ENCODE results near the gene ENAH. TPM values are rescaled to one million over a fixed set of nuclear protein-coding genes. Genes with fewer than 3 reads are reported as not detected.

The ENAH gene
- total RNA-seq, 1 experiment from 2014 or later = 216 TPM

- peak; percentile 57 to 69 for DNase-seq (ENCODE audit: low read depth in 1 of 2, low spot score in 2 of 2)
- H3K4me1 ChIP-seq (replicated peaks) = peaks cover 39% of the 10 kb centered on the region
- H3K4me3 ChIP-seq = no peak overlapping the region
- no peaks in the 10 kb centered on the region for H3K9me3 ChIP-seq (replicated peaks)
- H3K27me3 ChIP-seq (replicated peaks) = no peaks in the 10 kb centered on the region
- no peaks in the 10 kb centered on the region for H3K36me3 ChIP-seq
- H3K27ac ChIP-seq = peak overlapping the region; percentile 83
These were observed 37.0 kb upstream of the ENAH start for GRCh38 chr1:225689882-225690459.

DNA sequence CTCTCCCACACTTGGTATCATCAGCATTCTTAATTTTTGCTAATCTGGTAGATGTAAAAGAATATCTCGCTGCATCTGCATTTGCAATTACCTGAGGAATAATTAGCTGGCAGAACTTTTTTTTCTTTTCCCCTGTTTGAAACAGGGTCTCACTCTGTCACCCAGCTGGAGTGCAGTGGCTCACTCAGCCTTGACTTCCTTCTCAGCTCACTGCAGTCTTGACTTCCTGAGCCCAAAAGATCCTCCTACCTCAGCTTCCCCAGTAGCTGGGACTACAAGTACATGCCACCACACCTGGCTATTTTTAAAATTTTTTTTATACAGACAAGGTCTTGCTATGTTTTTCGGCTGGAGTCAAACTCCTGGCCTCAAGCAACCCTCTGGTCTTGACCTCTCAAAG, 35.4 kb upstream of the ENAH start:
- Histone ChIP-seq H3K27ac (0 out of 2 replicates have a peak overlapping the region, but pooled peaks have one; percentile 13), H3K36me3 (no peaks in the 10 kb centered on the region), H3K4me1 (replicated peaks) (peaks cover 39% of the 10 kb centered on the region), H3K4me3 (no peak overlapping the region), H3K27me3 (replicated peaks) (no peaks in the 10 kb centered on the region), H3K9me3 (replicated peaks) (no peaks in the 10 kb centered on the region)
- DNase-seq (ENCODE audit: low read depth in 1 of 2, low spot score in 2 of 2) = no peak

GRCh38 chr1:225685476-225686176, 32.7 kb upstream of the ENAH start:
- Histone ChIP-seq H3K4me3 (no peak overlapping the region), H3K27me3 (replicated peaks) (no peaks in the 10 kb centered on the region), H3K9me3 (replicated peaks) (no peaks in the 10 kb centered on the region), H3K27ac (no peak overlapping the region), H3K36me3 (no peaks in the 10 kb centered on the region), H3K4me1 (replicated peaks) (peaks cover 21% of the 10 kb centered on the region)
- no peak for DNase-seq (ENCODE audit: low read depth in 1 of 2, low spot score in 2 of 2)

DNA sequence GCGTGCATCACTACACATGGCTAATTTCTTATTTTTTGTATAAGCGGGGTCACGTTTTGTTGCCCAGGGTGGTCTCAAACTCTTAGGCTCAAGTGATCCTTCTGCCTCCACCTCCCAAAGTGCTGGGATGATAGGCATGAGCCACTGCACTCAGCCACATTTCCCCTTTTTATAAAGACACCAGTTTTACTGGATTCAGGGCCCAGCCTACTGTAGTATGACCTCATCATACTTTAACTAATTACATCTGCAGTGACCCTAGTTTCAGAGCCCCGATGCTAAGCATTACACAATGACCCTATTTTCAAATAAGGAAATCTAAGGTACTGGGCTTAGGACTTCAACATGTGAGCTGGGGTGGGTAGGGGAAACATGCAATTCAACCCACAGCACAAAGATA, 31.8 kb upstream of the ENAH start:
- no peaks in the 10 kb centered on the region for H3K9me3 ChIP-seq (replicated peaks)
- H3K27me3 ChIP-seq (replicated peaks) = no peaks in the 10 kb centered on the region
- no peaks in the 10 kb centered on the region for H3K36me3 ChIP-seq
- no peak for DNase-seq (ENCODE audit: low read depth in 1 of 2, low spot score in 2 of 2)
- H3K27ac ChIP-seq = no peak overlapping the region
- peaks cover 13% of the 10 kb centered on the region for H3K4me1 ChIP-seq (replicated peaks)
- H3K4me3 ChIP-seq = no peak overlapping the region

- Histone ChIP-seq H3K36me3 (no peaks in the 10 kb centered on the region), H3K4me3 (no peak overlapping the region), H3K27me3 (replicated peaks) (no peaks in the 10 kb centered on the region), H3K4me1 (replicated peaks) (no peaks in the 10 kb centered on the region), H3K9me3 (replicated peaks) (no peaks in the 10 kb centered on the region), H3K27ac (no peak overlapping the region)
- DNase-seq (ENCODE audit: low read depth in 1 of 2, low spot score in 2 of 2) = no peak
These were observed 28.3 kb upstream of the ENAH start for GRCh38 chr1:225681231-225681630.

DNA sequence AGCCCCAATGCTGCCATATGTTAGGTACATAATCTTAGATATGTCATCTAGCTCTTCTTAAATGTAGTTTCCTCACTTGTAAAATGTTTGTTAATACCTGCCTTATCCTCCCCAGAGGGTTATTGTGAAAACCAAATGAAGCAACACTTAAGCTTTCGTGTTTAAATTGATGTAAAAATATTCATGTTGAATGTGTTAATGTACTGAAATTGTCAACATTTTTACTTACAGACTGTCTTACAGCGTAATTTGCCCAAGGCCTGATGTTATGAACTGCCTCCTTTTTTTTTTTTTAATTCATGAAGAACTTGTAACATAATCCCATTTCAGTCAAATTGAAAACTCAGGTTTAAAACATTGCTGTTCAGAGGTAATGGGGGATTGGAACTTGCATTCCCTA, 25.6 kb upstream of the ENAH start:
- H3K9me3 ChIP-seq (replicated peaks) = no peaks in the 10 kb centered on the region

DNA sequence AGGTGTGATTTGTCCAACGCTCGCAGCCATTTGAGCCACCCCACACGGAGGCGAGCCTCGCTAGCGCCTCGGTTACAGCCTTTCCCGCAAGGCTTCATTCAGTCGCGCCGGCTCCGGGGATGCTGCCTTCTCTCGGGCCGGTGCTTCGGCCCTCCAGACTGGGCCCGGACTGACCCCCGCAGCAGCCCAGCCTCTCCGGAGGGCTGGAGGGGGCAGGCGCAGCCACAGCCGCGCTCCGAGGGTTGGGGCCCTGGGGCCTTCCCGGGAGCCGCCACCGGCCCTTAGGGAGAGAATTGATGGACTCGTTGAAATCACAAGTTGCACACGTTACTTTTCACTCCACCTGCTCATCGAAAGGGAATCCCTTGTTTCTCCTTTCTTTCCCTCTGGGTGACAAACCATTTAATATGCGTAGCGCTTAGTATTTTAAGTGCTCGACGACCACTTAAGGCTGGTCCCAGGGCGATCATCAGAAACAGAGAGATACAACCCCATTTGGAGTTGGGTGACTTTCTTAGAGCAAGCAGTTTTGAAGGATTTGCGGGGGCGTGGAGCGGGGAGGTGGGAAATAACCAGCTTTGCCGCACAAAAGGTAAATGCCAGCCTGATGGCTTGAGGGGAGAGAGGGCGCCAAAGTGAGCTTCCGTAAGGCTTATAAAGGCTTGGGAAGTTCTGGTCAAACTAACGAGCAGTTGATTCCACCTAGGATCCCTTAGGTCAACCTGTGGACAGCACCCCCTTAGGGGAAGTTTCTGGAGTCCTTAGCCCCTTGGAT, 24.6 kb upstream of the ENAH start:
- no peak for DNase-seq (ENCODE audit: low read depth in 1 of 2, low spot score in 2 of 2)
- H3K4me3 ChIP-seq = no peak overlapping the region

More for the DNA sequence above, 25.6 kb upstream of the ENAH start:
- DNase-seq (ENCODE audit: low read depth in 1 of 2, low spot score in 2 of 2) = no peak
- Histone ChIP-seq H3K4me1 (replicated peaks) (no peaks in the 10 kb centered on the region), H3K4me3 (no peak overlapping the region), H3K36me3 (no peaks in the 10 kb centered on the region), H3K27me3 (replicated peaks) (no peaks in the 10 kb centered on the region), H3K27ac (no peak overlapping the region)

DNA sequence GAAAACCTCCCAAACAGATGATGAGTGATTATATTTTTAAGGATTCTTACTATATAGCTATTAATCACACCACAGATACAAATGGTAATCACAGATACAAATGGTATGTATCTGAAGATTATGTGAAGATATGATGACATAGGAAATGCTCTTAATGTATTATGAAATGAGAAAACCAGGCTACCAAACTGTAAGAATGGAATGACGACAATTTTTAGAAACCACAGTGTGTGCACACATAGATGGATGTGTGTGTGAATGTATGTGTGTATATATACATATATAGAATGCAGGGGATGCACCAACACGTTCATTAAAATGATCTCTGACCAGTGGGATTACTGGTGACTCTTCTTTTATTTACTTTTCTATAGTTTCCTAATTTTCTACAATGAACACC, 21.5 kb upstream of the ENAH start:
- no peak overlapping the region for H3K4me3 ChIP-seq
- no peaks in the 10 kb centered on the region for H3K36me3 ChIP-seq
- DNase-seq (ENCODE audit: low read depth in 1 of 2, low spot score in 2 of 2) = no peak
- H3K27ac ChIP-seq = no peak overlapping the region
- no peaks in the 10 kb centered on the region for H3K9me3 ChIP-seq (replicated peaks)
- no peaks in the 10 kb centered on the region for H3K27me3 ChIP-seq (replicated peaks)
- H3K4me1 ChIP-seq (replicated peaks) = peaks cover 15% of the 10 kb centered on the region

More for the DNA sequence above, 24.6 kb upstream of the ENAH start:
- Histone ChIP-seq H3K4me1 (replicated peaks) (no peaks in the 10 kb centered on the region), H3K27ac (no peak overlapping the region), H3K9me3 (replicated peaks) (no peaks in the 10 kb centered on the region), H3K36me3 (no peaks in the 10 kb centered on the region), H3K27me3 (replicated peaks) (no peaks in the 10 kb centered on the region)

DNA sequence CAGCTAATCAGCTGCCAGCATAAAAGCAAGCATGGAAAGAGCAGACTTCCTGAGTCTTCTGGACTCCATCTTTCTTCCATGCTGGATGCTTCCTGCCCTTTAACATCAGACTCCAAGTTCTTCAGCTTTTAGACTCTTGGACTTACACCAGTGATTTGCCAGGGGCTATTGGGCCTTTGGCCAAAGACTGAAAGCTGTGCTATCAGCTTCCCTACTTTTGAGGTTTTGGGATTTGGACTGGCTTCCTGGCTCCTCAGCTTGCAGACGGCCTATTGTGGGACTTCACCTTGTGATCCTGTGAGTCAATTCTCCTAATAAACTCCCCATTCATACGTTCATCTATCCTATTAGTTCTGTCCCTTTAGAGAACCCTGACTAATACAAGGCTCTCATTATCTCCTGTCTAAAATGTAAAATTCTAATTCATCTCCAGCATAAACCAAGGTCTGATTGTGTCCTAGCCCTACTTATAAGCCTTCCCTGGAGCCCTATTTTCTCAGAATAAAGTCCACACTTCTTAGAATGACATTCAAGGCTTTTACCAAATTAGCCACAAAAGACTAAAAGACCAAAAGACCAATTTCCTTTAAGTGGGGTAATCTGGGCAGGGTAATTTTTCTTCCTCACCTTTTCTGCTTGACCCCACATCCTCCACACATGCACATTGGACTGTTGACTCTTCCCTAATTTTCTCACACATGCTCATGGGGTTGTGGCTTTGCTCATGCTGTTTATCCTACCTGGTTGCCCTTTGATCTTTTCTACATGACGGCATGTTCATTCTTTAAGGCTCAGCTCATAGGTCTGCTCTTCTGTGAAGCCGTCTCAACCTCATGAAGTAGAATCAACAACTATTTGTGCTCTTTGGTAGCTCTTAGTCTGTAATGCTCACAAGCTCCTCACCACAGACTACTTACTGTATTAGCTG, 18.1 kb upstream of the ENAH start:
- H3K27ac ChIP-seq = peak overlapping the region; percentile 30
- DNase-seq (ENCODE audit: low read depth in 1 of 2, low spot score in 2 of 2) = no peak
- peaks cover 15% of the 10 kb centered on the region for H3K4me1 ChIP-seq (replicated peaks)
- no peaks in the 10 kb centered on the region for H3K9me3 ChIP-seq (replicated peaks)
- no peaks in the 10 kb centered on the region for H3K27me3 ChIP-seq (replicated peaks)
- H3K36me3 ChIP-seq = no peaks in the 10 kb centered on the region
- no peak overlapping the region for H3K4me3 ChIP-seq

DNA sequence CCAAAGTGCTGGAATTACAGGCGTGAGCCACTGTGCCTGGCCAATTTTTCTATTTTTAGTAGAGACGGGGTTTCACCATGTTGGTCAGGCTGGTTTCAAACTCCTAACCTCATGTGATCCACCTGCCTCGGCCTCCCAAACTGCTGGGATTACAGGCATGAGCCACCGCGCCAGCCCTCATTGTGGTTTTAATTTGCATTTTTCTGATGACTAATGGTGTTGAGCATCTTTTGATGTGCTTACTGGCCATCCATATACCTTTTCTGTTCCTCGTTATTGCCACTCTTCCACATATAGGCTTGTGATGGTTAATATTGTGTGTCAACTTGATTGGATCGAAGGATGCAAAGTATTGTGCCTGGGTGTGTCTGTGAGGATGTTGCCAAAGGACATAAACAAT, 17.4 kb upstream of the ENAH start:
- H3K4me1 ChIP-seq (replicated peaks) = peaks cover 15% of the 10 kb centered on the region
- no peaks in the 10 kb centered on the region for H3K27me3 ChIP-seq (replicated peaks)
- no peaks in the 10 kb centered on the region for H3K36me3 ChIP-seq
- H3K9me3 ChIP-seq (replicated peaks) = no peaks in the 10 kb centered on the region
- peak overlapping the region; percentile 30; the same call in 1 of the 2 replicates for H3K27ac ChIP-seq
- peak in 1 of 2 experiments; percentile 54 for DNase-seq (ENCODE audit: low read depth in 1 of 2, low spot score in 2 of 2)
- no peak overlapping the region for H3K4me3 ChIP-seq

DNA sequence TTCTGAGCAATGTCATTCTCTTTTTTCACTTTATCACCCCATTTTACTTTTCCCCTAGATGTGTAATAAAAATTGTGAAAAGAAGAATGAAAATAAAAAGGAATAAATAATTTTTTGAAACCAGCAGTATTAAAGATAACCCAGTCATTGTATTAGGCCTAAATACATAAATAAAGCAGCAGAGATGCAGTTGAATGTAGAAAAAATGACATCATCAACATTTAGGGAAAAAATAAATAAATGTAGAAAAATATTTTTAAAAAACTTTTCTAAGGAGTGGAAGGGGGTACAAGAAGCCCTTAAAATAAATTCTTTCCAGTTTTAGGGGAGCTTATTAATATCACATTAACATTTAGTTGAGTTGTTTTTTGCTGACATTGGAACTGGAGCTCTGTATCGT, 15.3 kb upstream of the ENAH start:
- H3K4me3 ChIP-seq = no peak overlapping the region
- H3K4me1 ChIP-seq (replicated peaks) = peaks cover 15% of the 10 kb centered on the region
- no peaks in the 10 kb centered on the region for H3K36me3 ChIP-seq
- no peaks in the 10 kb centered on the region for H3K9me3 ChIP-seq (replicated peaks)
- no peak for DNase-seq (ENCODE audit: low read depth in 1 of 2, low spot score in 2 of 2)
- no peaks in the 10 kb centered on the region for H3K27me3 ChIP-seq (replicated peaks)
- no peak overlapping the region for H3K27ac ChIP-seq

GRCh38 chr1:225667362-225667761, 14.4 kb upstream of the ENAH start:
- peaks cover 15% of the 10 kb centered on the region for H3K4me1 ChIP-seq (replicated peaks)
- H3K36me3 ChIP-seq = no peaks in the 10 kb centered on the region
- no peak for DNase-seq (ENCODE audit: low read depth in 1 of 2, low spot score in 2 of 2)
- no peak overlapping the region for H3K4me3 ChIP-seq
- no peaks in the 10 kb centered on the region for H3K9me3 ChIP-seq (replicated peaks)
- no peak overlapping the region for H3K27ac ChIP-seq
- H3K27me3 ChIP-seq (replicated peaks) = no peaks in the 10 kb centered on the region

DNA sequence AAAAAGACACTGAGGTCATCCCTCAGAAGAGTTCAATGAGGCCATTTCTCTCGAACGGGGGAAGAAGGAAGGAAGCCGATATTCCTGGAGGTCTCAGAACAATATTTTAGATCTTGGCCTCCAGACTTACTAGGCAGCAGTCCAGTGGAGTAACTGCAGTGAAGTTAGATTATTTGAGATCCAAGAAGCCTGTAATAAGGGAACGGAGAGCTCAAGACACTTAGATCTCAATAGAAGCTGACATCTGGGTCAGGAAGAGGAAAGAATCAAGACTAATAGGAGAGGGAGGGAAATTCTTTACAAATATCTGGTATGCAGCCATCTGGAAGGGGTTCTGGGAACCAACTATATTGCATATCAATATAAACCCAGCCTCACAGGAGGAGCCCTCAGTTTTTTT, 13.6 kb upstream of the ENAH start:
- no peaks in the 10 kb centered on the region for H3K27me3 ChIP-seq (replicated peaks)
- no peak overlapping the region for H3K27ac ChIP-seq

More for the DNA sequence above, 13.6 kb upstream of the ENAH start:
- Histone ChIP-seq H3K36me3 (no peaks in the 10 kb centered on the region), H3K4me1 (replicated peaks) (peaks cover 14% of the 10 kb centered on the region), H3K9me3 (replicated peaks) (no peaks in the 10 kb centered on the region), H3K4me3 (no peak overlapping the region)
- DNase-seq (ENCODE audit: low read depth in 1 of 2, low spot score in 2 of 2) = no peak

Measured in SJSA1 (cell line).